Stimulated activated CD8-positive, alpha-beta memory T cell treated with anti-CD3 and anti-CD28 coated beads, Interleukin-2, amount 100 ng/mL, for 1 hour (primary cell): Measurements from ENCODE around the gene CNDP2.

ENCODE experiments used
- DNase-seq, 2 donors: peaks; one replicate each; pipeline ENCODE4 v3.0.0-alpha.2; 2020; ENCODE audit warnings: low read depth in 2 of 2

Gene CNDP2

GRCh38 chr18:74472312-74472711 lies 23.9 kb upstream of the CNDP2 start:
- DNase-seq, result no peak

GRCh38 chr18:74473976-74474640 lies 22.1 kb upstream of the CNDP2 start:
- DNase-seq, result no peak

- no peak for DNase-seq
Observed at GRCh38 chr18:74476140-74476539, 20.0 kb upstream of the CNDP2 start.

- DNase-seq, result no peak
Observed at GRCh38 chr18:74477771-74478170, 18.4 kb upstream of the CNDP2 start.

GRCh38 chr18:74478316-74478715 lies 17.8 kb upstream of the CNDP2 start:
- DNase-seq, result no peak

- DNase-seq, result no peak
Observed at GRCh38 chr18:74478880-74479279, 17.3 kb upstream of the CNDP2 start.

- DNase-seq, result no peak
Observed at GRCh38 chr18:74479486-74480148, 16.5 kb upstream of the CNDP2 start.

- no peak for DNase-seq
Observed at GRCh38 chr18:74480149-74480651, 16.0 kb upstream of the CNDP2 start.

GRCh38 chr18:74482697-74483096 lies 13.5 kb upstream of the CNDP2 start:
- no peak for DNase-seq

GRCh38 chr18:74486119-74486849 lies 9.9 kb upstream of the CNDP2 start:
- no peak for DNase-seq

GRCh38 chr18:74488354-74488753 lies 7.8 kb upstream of the CNDP2 start:
- DNase-seq, result no peak

- no peak for DNase-seq
Observed at GRCh38 chr18:74488864-74489263, 7.3 kb upstream of the CNDP2 start.

- DNase-seq, result no peak
Observed at GRCh38 chr18:74489676-74490075, 6.5 kb upstream of the CNDP2 start.

- DNase-seq, result no peak
Observed at GRCh38 chr18:74492259-74492658, 3.9 kb upstream of the CNDP2 start.

GRCh38 chr18:74493689-74494088 lies 2.5 kb upstream of the CNDP2 start:
- peak; percentile 19 to 30 for DNase-seq

GRCh38 chr18:74494514-74494913 lies 1.6 kb upstream of the CNDP2 start:
- no peak for DNase-seq

GRCh38 chr18:74496508-74497323 lies 553 bp downstream of the CNDP2 start:
- no peak for DNase-seq

- DNase-seq, result no peak
Observed at GRCh38 chr18:74497324-74497676, 1.1 kb downstream of the CNDP2 start.

- DNase-seq, result no peak
Observed at GRCh38 chr18:74497778-74498177, 1.6 kb downstream of the CNDP2 start.

GRCh38 chr18:74498712-74499627 lies 2.8 kb downstream of the CNDP2 start:
- DNase-seq, result peak; percentile 48 to 68

- no peak for DNase-seq
Observed at GRCh38 chr18:74499633-74500032, 3.5 kb downstream of the CNDP2 start.
